Mammary epithelial cell (primary cell): Measurements from ENCODE around the gene AMOT.

ENCODE experiments used
- EZH2 ChIP-seq: IDR thresholded peaks from 2 replicates; pipeline ENCODE4 v1.6.1; 2012; ENCODE audit warnings: low read length, inconsistent platforms, borderline replicate concordance
- TF ChIP-seq, protein P1 (sequence below), 2 donors: IDR thresholded peaks in 1 of 2; conservative IDR thresholded peaks in 1 of 2; 2 replicates each; pipeline ENCODE4 v1.5.1; 2011 to 2012; ENCODE audit warnings: inconsistent platforms in 2 of 2, low read length in 2 of 2, mild to moderate bottlenecking in 2 of 2, control low read depth in 1 of 2, low read depth in 1 of 2; ENCODE audit not compliant: insufficient read depth in 1 of 2; ENCODE audit errors: extremely low read depth in 1 of 2

DNA sequence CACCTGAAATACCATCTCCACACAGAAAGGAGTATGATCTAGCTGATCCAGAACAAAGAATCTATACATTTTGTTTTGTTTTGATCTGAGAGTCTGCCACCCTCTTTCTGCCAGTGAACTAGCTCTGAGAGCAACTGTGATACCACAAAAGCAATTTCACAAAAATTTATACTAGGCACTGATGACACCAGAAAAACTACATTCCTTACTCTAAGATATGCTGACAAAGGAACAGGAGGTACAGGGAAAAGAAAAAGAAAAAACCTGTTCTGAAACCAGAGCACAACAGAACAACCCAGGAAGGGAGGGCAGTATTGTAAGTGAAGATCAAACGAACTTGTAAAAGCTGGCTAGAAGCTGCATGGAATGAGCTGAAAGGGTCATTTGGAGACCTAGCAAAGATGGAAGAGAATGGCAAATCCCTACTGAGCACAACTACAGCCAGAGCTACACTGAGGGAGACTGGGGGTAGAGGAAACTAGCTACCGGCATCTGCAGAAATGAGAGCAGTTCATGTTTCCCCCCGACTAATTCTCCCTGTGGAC lies 31.9 kb downstream of the AMOT start:
- TF ChIP-seq, protein P1, sequence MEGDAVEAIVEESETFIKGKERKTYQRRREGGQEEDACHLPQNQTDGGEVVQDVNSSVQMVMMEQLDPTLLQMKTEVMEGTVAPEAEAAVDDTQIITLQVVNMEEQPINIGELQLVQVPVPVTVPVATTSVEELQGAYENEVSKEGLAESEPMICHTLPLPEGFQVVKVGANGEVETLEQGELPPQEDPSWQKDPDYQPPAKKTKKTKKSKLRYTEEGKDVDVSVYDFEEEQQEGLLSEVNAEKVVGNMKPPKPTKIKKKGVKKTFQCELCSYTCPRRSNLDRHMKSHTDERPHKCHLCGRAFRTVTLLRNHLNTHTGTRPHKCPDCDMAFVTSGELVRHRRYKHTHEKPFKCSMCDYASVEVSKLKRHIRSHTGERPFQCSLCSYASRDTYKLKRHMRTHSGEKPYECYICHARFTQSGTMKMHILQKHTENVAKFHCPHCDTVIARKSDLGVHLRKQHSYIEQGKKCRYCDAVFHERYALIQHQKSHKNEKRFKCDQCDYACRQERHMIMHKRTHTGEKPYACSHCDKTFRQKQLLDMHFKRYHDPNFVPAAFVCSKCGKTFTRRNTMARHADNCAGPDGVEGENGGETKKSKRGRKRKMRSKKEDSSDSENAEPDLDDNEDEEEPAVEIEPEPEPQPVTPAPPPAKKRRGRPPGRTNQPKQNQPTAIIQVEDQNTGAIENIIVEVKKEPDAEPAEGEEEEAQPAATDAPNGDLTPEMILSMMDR (conservative IDR thresholded peaks at IDR 0.05 in 1 of 2, IDR thresholded peaks at IDR 0.05 in 1 of 2; ENCODE audit: extremely low read depth in 1 of 2, insufficient read depth in 1 of 2, low read depth in 1 of 2, low read length in 2 of 2) = no peak
- TF ChIP-seq EZH2 = no peak
